H1 (cell line): ENCODE results near the gene C3orf18. TPM values are rescaled to one million over a fixed set of nuclear protein-coding genes. Genes with fewer than 3 reads are reported as not detected.

Experiments used
- CTCF ChIA-PET: fragments of 300-600 bp; sonication (Branson Sonifier 250); formaldehyde crosslinking; loops from one replicate; lab custom pipeline; 2021; ENCODE audit not compliant: partially characterized antibody; lab: Charles Lee
- POLR2A ChIA-PET: fragments of 300-600 bp; sonication (Branson Sonifier 250); formaldehyde crosslinking; loops from one replicate; lab custom pipeline; 2021; ENCODE audit warnings: inconsistent platforms; ENCODE audit not compliant: partially characterized antibody; lab: Charles Lee
- DNase-seq, 2 experiments: peaks; one replicate each; pipeline versions ENCODE4 v3.0.0 to v3.0.0-alpha.2; 2010 to 2022; ENCODE audit warnings: low spot score in 2 of 2, low read depth in 1 of 2, mixed read lengths in 1 of 2
- FAIRE-seq: peaks from 2 replicates; lab custom pipeline; 2011; peaks lifted over from hg19 to GRCh38; lab: Jason Lieb, UNC
- H2AFZ ChIP-seq: 2 replicates; pipeline ENCODE4 v1.8.1; 2012; ENCODE audit warnings: low read length, inconsistent platforms
- H2AK5ac ChIP-seq: 2 replicates; pipeline ENCODE4 v1.6.1; 2013; ENCODE audit warnings: low read depth, low read length
- H2BK120ac ChIP-seq: replicated peaks from 2 replicates; pipeline ENCODE3; 2013; ENCODE audit warnings: low read depth, low read length, inconsistent platforms
- H2BK12ac ChIP-seq: 2 replicates; pipeline ENCODE4 v1.6.1; 2013; ENCODE audit warnings: low read depth, low read length
- H2BK15ac ChIP-seq: 2 replicates; pipeline ENCODE4 v1.6.1; 2013; ENCODE audit warnings: low read length
- H2BK20ac ChIP-seq: 2 replicates; pipeline ENCODE4 v1.6.1; 2013; ENCODE audit warnings: low read length
- H2BK5ac ChIP-seq: 2 replicates; pipeline ENCODE4 v1.6.1; 2013; ENCODE audit warnings: low read depth, low read length
- H3K14ac ChIP-seq: 2 replicates; pipeline ENCODE4 v1.6.1; 2013; ENCODE audit warnings: inconsistent platforms; ENCODE audit not compliant: insufficient read length
- H3K18ac ChIP-seq: 2 replicates; pipeline ENCODE4 v1.6.1; 2013; ENCODE audit warnings: low read length; ENCODE audit errors: extremely low read depth
- H3K23ac ChIP-seq: 2 replicates; pipeline ENCODE4 v1.6.1; 2013; ENCODE audit warnings: inconsistent platforms; ENCODE audit not compliant: insufficient read length
- H3K23me2 ChIP-seq: 2 replicates; pipeline ENCODE4 v1.6.1; 2013; ENCODE audit warnings: low read depth, low read length
- H3K27ac ChIP-seq: 2 replicates; pipeline ENCODE4 v1.6.1; 2011; ENCODE audit warnings: low read depth, low read length, inconsistent platforms
- H3K27me3 ChIP-seq, 4 experiments: replicated peaks in 1 of 4; 1 replicate in 1 of 4; 2 replicates in 3 of 4; pipeline versions ENCODE4 v1.6.1 to v1.8.1; 2011 to 2013; ENCODE audit warnings: low read length in 3 of 4, mild to moderate bottlenecking in 3 of 4, inconsistent platforms in 2 of 4, mixed read lengths in 2 of 4, moderate library complexity in 1 of 4; ENCODE audit not compliant: control insufficient read depth in 3 of 4, insufficient read depth in 3 of 4; ENCODE audit errors: extremely low read depth in 1 of 4
- H3K36me3 ChIP-seq, 4 experiments: 2 replicates each; pipeline versions ENCODE4 v1.6.1 to v1.8.1; 2011 to 2013; ENCODE audit warnings: mild to moderate bottlenecking in 4 of 4, low read length in 3 of 4, moderate library complexity in 2 of 4, control low read depth in 1 of 4, inconsistent platforms in 1 of 4; ENCODE audit not compliant: insufficient read depth in 4 of 4, control insufficient read depth in 2 of 4
- H3K4ac ChIP-seq: replicated peaks from 2 replicates; pipeline ENCODE3; 2013; ENCODE audit warnings: low read length, low read depth, mixed read lengths, inconsistent platforms; ENCODE audit not compliant: insufficient read length
- H3K4me1 ChIP-seq, 4 experiments: replicated peaks in 1 of 4; 1 replicate in 1 of 4; 2 replicates in 3 of 4; pipeline versions ENCODE4 v1.6.1 to v1.8.1; 2011 to 2013; ENCODE audit warnings: low read length in 3 of 4, inconsistent platforms in 2 of 4, mixed read lengths in 1 of 4; ENCODE audit not compliant: insufficient read depth in 4 of 4, control insufficient read depth in 3 of 4
- H3K4me2 ChIP-seq, 2 experiments: 2 replicates each; pipeline versions ENCODE4 v1.6.1 to v1.8.1; 2011 to 2013; ENCODE audit warnings: low read depth in 2 of 2, low read length in 2 of 2, control low read depth in 1 of 2, inconsistent platforms in 1 of 2, mild to moderate bottlenecking in 1 of 2; ENCODE audit not compliant: insufficient read depth in 1 of 2
- H3K4me3 ChIP-seq, 4 experiments: fragments of 200-600, 300-600 bp in 1 of 4; sonication (generic), shearing (Covaris generic), sonication (Bioruptor Twin) in 1 of 4; 2 replicates each; pipeline versions ENCODE4 v1.5.1 to v1.8.1; 2011 to 2016; ENCODE audit warnings: low read length in 4 of 4, low read depth in 3 of 4, control low read depth in 2 of 4, inconsistent platforms in 2 of 4, mild to moderate bottlenecking in 2 of 4, mixed read lengths in 1 of 4, moderate library complexity in 1 of 4; ENCODE audit not compliant: insufficient read depth in 2 of 4; ENCODE audit errors: extremely low read depth in 1 of 4
- H3K56ac ChIP-seq: replicated peaks from 2 replicates; pipeline ENCODE3; 2013; ENCODE audit warnings: low read depth, mild to moderate bottlenecking, mixed read lengths, low read length, inconsistent platforms; ENCODE audit not compliant: insufficient read length
- H3K79me1 ChIP-seq: 2 replicates; pipeline ENCODE4 v1.6.1; 2013; ENCODE audit warnings: low read depth, low read length, control low read depth
- H3K79me2 ChIP-seq, 2 experiments: 2 replicates each; pipeline versions ENCODE4 v1.6.1 to v1.8.1; 2012 to 2013; ENCODE audit warnings: low read length in 2 of 2, mild to moderate bottlenecking in 2 of 2, inconsistent platforms in 1 of 2; ENCODE audit not compliant: insufficient read depth in 2 of 2, control insufficient read depth in 1 of 2
- H3K9ac ChIP-seq, 4 experiments: replicated peaks in 1 of 4; 1 replicate in 1 of 4; 2 replicates in 3 of 4; pipeline versions ENCODE4 v1.6.1 to v1.8.1; 2011 to 2013; ENCODE audit warnings: low read depth in 3 of 4, low read length in 3 of 4, control low read depth in 2 of 4, mild to moderate bottlenecking in 2 of 4, moderate library complexity in 2 of 4, inconsistent platforms in 1 of 4; ENCODE audit errors: extremely low read depth in 1 of 4
- H3K9me3 ChIP-seq, 2 experiments: 2 replicates each; pipeline versions ENCODE4 v1.6.1 to v1.8.1; 2012 to 2013; ENCODE audit warnings: mild to moderate bottlenecking in 2 of 2, moderate library complexity in 2 of 2, control low read depth in 1 of 2, inconsistent platforms in 1 of 2, low read depth in 1 of 2, low read length in 1 of 2, mixed read lengths in 1 of 2; ENCODE audit not compliant: insufficient read depth in 2 of 2
- H4K20me1 ChIP-seq, 2 experiments: replicated peaks in 1 of 2; 2 replicates each; pipeline versions ENCODE3 to v1.8.1; 2011 to 2013; ENCODE audit warnings: inconsistent platforms in 2 of 2, low read length in 2 of 2, mild to moderate bottlenecking in 1 of 2; ENCODE audit not compliant: insufficient read depth in 2 of 2, control insufficient read depth in 1 of 2
- H4K5ac ChIP-seq: 2 replicates; pipeline ENCODE4 v1.6.1; 2013; ENCODE audit warnings: low read length, low read depth, mixed read lengths, inconsistent platforms; ENCODE audit not compliant: insufficient read length
- H4K8ac ChIP-seq: 2 replicates; pipeline ENCODE4 v1.8.0; 2013; ENCODE audit warnings: mild to moderate bottlenecking, moderate library complexity, low read length, inconsistent platforms; ENCODE audit not compliant: insufficient read depth; ENCODE audit errors: extremely low read depth
- H4K91ac ChIP-seq: replicated peaks from 2 replicates; pipeline ENCODE3; 2013; ENCODE audit warnings: low read length, mixed read lengths, inconsistent platforms; ENCODE audit not compliant: insufficient read length
- RNF2 ChIP-seq: fragments of 200-900, 300-1000 bp; sonication (generic); IDR thresholded peaks from 2 replicates; pipeline ENCODE4 v1.7.1; 2016; ENCODE audit warnings: borderline replicate concordance, low read depth, mild to moderate bottlenecking, antibody characterized with exemption, low read length; ENCODE audit not compliant: poor library complexity, severe bottlenecking; ENCODE audit errors: missing control alignments
- TEAD4 ChIP-seq: IDR thresholded peaks from 2 replicates; pipeline ENCODE4 v1.6.1; 2012; ENCODE audit warnings: low read depth, low read length, inconsistent platforms, mixed read lengths
- WGBS, 2 experiments: shearing (Covaris generic) in 1 of 2; methylation state at CpG; one replicate each; pipeline versions ENCODE4 v1.1.6 to v1.1.7; 2013 to 2015; ENCODE audit warnings: low lambda C conversion rate in 2 of 2, mixed read lengths in 2 of 2, inconsistent platforms in 1 of 2, low coverage in 1 of 2, missing lambda C conversion rate in 1 of 2; ENCODE audit not compliant: insufficient replicate concordance in 2 of 2, insufficient coverage in 1 of 2, insufficient read length in 1 of 2; ENCODE audit errors: extremely low coverage in 1 of 2, missing lambda C conversion rate in 1 of 2; 5-methylcytosine and 5-hydroxymethylcytosine counted together
- polyA plus RNA-seq, 7 experiments: library from polyadenylated mRNA; depleted of rRNA in 3 of 7; stranded (reverse) in 5 of 7; unstranded in 2 of 7; fragments of >200 nt in 5 of 7; fragments of 200-250 nt in 2 of 7; gene quantifications; 1 replicate in 5 of 7; 2 replicates in 1 of 7; 4 replicates in 1 of 7; pipeline versions ENCODE4 v1.2.1 to v1.2.3, GENCODE V29; 2011 to 2013; ENCODE audit warnings: missing spikeins in 2 of 7, mixed read lengths in 2 of 7
- total RNA-seq: library from RNA; stranded (reverse); fragmentation: NEBNext Ultra II Directional; extraction: Animal tissue kit (Norgen Biotek cat#: 25700); gene quantifications from 2 replicates; pipeline ENCODE4 v1.2.1, GENCODE V29; 2021

Gene C3orf18
- total and polyA plus RNA-seq, 2 of the 8 experiments (the other 6 are each of a cell fraction or from before 2014, with no cell fraction given): 7.5 to 15.0 TPM

- H2BK5ac ChIP-seq: peak overlapping the region; percentile 52; the same call in 1 of the 2 replicates
- H2AFZ ChIP-seq: no peak overlapping the region; the same call in 1 of the 2 replicates
- H3K4me3 ChIP-seq: no peak overlapping the region
- H2BK20ac ChIP-seq: no peak overlapping the region; the same call in 1 of the 2 replicates
- H4K91ac ChIP-seq: peak overlapping the region; percentile 48
- H4K5ac ChIP-seq: no peak overlapping the region
- H3K36me3 ChIP-seq: no peaks in the 10 kb centered on the region
- no peak for TF ChIP-seq RNF2
- TF ChIP-seq TEAD4: peak; percentile 62; the same call in 1 of the 2 replicates
- no peaks in the 10 kb centered on the region for H3K23me2 ChIP-seq
- H2AK5ac ChIP-seq: no peak overlapping the region
- no peak overlapping the region for H3K56ac ChIP-seq
- no peak for DNase-seq
- H3K14ac ChIP-seq: no peak overlapping the region
- no peak overlapping the region for H2BK120ac ChIP-seq
- no peaks in the 10 kb centered on the region for H3K9me3 ChIP-seq
- peaks cover 0 to 6% (median under 1%) of the 10 kb centered on the region in 4 experiments; a peak in 2 of 7 replicates for H3K4me1 ChIP-seq
- no peak overlapping the region for H3K27ac ChIP-seq
- H3K23ac ChIP-seq: no peak overlapping the region
- H3K4me2 ChIP-seq: no peak overlapping the region
- CTCF ChIA-PET: interaction anchor here (1.0 to 46.5 kb wide), 10 partner anchors 21 to 201 kb away, joined by 3 to 863 read pairs (median 22); partner anchors contain the start of genes CACNA2D2, CISH, CYB561D2 and MAPKAPK3
- H3K79me1 ChIP-seq: no peaks in the 10 kb centered on the region
- FAIRE-seq: no peak
- H4K8ac ChIP-seq: no peak overlapping the region
- no peaks in the 10 kb centered on the region for H4K20me1 ChIP-seq
- peak overlapping the region; percentile 55 for H3K18ac ChIP-seq
- peak overlapping the region; percentile 35; the same call in 1 of the 2 replicates for H2BK12ac ChIP-seq
- peak overlapping the region; percentile 72; the same call in 1 of the 2 replicates for H2BK15ac ChIP-seq
- H3K27me3 ChIP-seq: no peaks in the 10 kb centered on the region; a peak in 1 of 7 replicates
- POLR2A ChIA-PET: interaction anchor here (0.6 to 1.1 kb wide), 2 partner anchors 29 to 50 kb away, joined by 3 read pairs; no protein-coding TSS in a partner anchor
- no peaks in the 10 kb centered on the region for H3K79me2 ChIP-seq
- WGBS, 2 experiments: 85% methylated on average over 1 of the region's 1 CpG; no CpG with 5 or more reads in 1 of the 2 experiments
- no peak overlapping the region for H3K9ac ChIP-seq
- no peak overlapping the region for H3K4ac ChIP-seq
Observed at GRCh38 chr3:50545781-50546180, 21.8 kb downstream of the C3orf18 start.
